HG03159 (cell line): ENCODE data around the gene DAD1.
"Not testable (repeated sequence)": the region's sequence is repeated elsewhere in the genome, so short reads cannot be mapped to it uniquely, and the experiment has no call there.

Experiments used
- ATAC-seq: cut with Tn5 transposase; IDR thresholded peaks from one replicate; pipeline ENCODE4 v1.9.1; 2021; ENCODE audit warnings: mild to moderate bottlenecking, moderate library complexity; ENCODE audit not compliant: unreplicated experiment

DAD1 gene

DNA sequence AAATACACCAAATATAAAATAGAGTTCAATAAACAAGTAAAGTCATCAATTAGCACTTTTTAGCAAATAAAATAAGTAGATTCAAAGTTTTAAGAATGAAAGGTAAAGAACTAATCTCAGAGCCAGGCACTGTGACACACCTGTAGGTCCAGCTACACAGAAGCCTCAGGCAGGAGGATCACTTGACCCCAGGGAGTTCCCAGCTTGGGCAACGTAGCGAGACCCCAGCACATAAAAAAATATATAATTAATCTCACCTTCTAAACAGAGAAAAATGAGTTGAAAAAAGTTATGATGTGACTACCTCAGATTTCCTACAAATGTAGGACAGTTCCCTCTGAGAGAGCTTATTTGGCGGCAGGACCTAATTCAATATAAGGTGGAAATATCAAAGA is 19.3 kb downstream of the DAD1 start:
- no peak for ATAC-seq

GRCh38 chr14:22569106-22569736 is 19.8 kb downstream of the DAD1 start:
- ATAC-seq: no peak

DNA sequence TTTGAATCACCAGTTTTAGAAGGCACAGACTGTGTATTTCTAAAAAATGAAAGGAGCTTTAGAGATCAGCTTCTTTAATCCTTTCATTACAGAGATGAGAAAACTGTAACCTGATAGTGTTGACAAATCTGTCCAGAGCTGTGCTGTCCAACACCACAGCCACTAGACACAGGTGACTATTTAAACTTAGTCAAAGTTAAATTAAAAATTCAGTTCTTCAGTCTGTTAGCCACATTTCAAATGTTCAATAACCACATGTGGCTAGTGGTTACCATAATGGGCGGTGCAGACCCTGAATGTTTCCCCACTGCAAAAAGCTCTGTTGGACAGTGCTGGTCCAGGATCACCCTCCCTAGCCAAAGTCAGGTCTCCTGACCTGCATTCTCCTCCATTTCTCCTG is 21.6 kb downstream of the DAD1 start:
- ATAC-seq: no peak

DNA sequence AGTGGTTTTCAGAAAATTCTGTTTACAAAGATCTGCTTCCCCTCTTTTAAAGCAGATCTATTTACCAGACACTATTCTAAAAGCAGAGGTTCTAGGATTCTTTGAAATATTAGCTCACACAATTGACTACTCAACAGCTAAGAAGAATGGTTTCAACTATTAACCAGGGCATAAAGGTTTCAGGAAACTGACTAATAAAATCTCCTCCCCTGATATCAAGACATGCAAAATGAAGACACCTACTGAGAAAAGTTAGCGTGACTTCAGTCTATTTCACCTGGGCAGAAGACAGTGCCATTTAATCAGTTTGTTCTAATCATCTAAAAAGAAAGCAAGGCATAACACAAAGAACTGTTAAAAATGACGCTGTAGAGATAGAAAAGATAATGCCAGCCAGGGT is 22.2 kb downstream of the DAD1 start:
- ATAC-seq: no peak

GRCh38 chr14:22566266-22566665 is 22.8 kb downstream of the DAD1 start:
- ATAC-seq: not testable (repeated sequence)

DNA sequence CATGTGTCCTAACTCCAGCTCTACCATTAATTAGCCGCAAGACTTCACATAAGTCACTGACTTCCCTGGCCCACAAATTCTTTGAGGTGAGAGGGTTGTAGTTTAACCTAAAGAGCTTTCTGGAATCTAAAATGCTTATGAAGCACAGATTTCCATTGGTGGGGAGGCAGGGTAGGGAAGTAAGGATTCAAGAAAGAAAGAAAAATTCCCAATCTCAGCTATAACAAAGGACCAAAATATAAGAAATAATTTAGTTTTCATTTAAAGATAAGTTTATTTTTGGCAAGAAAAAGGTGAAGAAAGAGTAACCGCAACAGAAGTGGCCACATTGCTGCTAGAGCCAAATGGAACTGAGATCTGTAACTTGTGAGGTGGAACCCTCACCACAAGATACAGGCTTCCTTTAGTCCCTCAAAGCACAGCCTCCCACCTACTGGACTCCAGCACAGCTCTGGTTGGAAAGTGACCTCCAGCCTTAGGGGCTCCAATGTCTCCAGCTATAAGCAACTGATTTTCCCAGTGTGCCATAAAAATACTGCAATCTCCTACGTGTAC is 23.6 kb downstream of the DAD1 start:
- ATAC-seq: no peak

DNA sequence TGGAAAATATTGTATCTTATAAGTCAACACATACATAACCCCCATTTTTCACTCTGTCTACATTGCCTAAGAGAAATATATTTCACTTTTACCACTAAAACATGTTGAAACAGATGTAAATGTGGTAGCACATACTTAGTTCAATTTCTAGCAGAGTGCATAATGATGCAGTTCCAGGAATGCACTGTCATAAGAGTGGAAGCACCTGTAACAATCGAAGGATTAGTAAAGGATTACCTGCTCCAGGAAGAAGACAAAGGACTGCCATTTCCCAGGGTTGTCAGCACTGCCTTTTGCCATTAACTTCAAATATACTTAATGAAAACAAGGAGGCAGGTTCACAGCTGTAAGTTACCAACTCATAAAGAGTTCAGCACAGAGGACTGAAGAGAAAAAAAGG is 24.6 kb downstream of the DAD1 start:
- no peak for ATAC-seq

GRCh38 chr14:22563987-22564386 is 25.0 kb downstream of the DAD1 start:
- ATAC-seq: no peak

DNA sequence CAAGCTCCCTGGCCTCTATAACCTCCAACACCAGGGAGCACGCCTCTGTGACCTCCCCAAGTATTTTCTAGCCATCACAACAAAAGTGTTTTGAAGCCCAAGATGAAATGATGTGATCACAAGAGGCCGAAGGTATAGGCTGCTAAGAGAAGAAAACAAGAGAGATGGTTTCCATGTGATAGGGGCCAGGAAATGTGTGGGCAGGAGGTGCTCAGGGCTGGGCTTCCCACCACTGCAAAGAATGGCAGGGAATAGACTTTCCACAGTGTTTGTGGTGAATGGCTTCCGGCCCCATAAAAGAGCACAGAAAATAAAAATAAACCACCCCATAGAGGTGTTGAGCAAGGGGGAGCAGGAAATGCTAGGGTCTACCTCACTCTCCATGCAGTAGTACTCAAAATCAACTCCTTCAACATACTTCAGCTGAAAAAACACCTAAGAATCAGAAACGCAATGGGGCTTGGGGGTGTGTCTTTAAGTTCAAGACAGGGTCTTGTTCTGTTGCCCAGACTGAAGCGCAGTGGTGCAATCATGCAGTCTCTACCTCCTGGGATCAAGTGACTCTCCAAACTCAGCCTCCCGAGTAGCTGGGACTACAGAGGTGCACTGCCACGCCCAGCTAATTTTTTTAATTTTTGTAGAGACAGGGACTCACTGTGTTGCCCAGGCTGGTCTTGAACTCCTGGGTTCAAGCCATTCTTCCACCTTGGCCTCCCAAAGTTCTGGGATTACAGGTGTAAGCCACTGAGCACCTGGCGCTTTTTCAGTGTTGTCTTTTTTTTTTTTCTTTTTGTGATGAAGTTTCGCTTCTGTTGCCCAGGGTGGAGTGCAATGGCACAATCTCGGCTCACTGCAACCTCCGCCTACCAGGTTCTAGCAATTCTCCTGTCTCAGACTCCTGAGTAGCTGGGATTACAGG is 27.1 kb downstream of the DAD1 start:
- no peak for ATAC-seq

DNA sequence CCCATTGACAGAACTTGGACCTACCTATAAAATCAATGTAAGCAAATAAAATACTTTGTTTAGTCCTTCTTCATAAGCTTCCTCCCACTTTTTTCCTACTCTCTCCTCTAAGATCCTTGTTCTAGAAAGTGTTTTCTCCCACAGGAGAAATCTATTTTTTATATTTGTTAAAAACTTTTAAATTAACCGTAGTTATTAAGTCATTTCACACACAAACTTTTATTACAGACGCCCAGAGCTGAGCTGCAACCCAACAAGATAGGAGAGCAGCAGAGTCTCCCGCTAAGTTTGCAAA is 27.7 kb downstream of the DAD1 start:
- no peak for ATAC-seq

- no peak for ATAC-seq
Observed at GRCh38 chr14:22560662-22561365, 28.2 kb downstream of the DAD1 start.

DNA sequence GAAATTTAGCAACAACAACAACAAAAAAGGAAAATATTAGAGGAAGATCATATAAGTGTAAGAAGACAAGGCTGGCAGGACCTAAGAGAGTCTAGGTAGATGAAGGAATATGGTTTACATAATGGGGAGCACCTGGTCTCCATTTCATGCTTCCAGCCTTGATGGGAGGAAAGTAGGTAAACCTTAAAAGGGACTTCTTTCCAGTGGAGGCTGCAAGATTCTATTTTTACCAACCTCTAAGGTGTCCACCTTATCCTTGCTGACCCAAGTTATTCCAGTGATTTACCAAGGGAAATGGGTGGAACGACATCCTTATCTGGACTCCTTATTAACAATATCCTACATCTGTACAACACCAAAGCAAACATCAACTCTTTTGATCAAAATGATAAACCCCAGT is 30.0 kb downstream of the DAD1 start:
- ATAC-seq: no peak

GRCh38 chr14:22558221-22558913 is 30.7 kb downstream of the DAD1 start:
- ATAC-seq: no peak

- ATAC-seq: no peak
Observed at GRCh38 chr14:22557846-22558220, 31.2 kb downstream of the DAD1 start.

DNA sequence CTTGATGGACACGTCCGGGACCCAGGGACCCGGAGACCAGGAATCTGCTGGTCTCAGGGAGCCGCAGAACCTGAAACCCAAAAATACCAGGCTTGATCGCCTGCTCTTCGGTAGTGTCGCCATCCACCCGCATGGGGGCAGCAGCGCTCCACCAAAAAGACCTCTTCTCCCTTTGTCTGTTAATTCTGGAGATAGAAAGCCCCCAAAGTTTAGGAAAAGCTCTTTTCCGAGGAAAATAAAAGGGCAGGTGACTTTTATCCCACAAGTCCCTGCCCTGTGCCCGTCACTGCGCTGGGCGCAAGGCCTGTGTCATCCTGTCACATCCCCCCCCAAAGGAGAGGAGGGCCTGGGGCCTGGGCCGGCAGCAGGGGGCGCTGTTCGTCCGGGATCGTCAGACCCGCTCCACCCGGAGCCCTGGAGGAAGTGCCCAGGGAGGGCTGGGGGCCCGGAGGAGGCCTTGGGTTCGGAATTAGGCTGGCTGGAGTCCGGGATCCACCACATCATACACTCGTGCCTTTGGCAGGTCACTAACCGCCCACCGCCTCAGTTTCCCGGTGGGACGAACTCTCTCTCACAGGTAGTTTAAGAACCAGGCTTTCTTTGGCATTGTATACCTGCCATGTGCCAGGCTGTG is 31.9 kb downstream of the DAD1 start:
- peak; percentile 33 for ATAC-seq

DNA sequence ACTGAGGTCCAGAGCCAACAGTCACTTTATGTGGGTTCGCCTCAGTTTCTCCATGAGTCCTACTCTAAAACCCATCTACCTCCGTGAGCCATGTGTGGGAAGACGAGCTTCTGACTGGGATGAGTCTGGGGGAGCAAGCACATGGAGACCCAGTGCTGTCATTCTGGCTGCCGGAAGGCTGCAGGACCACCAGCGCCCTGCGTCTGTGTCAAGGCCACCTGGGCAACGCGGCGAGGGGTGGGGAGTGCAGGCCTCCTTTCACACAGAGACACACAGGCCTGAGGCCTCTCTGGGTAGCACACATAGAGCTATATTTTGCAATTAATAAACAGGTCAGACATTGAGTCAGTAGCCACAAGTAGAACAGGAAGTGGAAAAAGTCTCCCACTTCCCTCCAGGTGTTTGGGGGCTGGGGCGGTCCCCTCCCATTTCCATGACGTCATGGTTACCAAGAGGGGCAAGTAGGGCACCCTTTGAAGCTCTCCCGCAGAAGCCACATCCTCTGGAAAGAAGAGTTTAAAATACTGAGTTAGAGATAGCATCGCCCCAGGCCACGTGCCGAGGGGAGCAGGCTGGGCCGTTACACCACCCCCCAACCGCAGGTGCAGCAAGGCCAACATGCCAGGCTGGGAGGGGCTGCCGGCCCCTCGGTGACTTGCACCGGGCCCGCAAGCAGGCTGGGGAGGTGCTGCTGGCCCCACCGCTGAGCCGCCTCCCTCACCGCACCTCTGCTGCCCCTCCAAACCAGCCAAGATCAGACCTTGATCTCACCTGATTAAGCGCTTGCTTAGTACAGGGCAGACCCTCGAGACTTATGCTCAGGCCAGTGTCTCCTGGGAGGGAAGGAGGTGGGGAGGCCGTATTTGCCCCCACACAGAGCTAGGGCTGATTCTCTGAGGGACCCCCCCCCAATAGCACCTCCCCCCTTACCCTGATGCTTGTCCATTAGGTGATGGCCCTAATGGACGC is 32.7 kb downstream of the DAD1 start:
- peak; percentile 70 for ATAC-seq

- peak; percentile 3 for ATAC-seq
Observed at GRCh38 chr14:22555384-22556011, 33.5 kb downstream of the DAD1 start.

GRCh38 chr14:22554498-22555383 is 34.3 kb downstream of the DAD1 start:
- no peak for ATAC-seq
